Activated CD8-positive, alpha-beta memory T cell treated with anti-CD3 and anti-CD28 coated beads, Interleukin-2, amount 50 U/mL, for 1 hour (primary cell): ENCODE data around the gene PCDHB12.
"Not testable (repeated sequence)": the region's sequence is repeated elsewhere in the genome, so short reads cannot be mapped to it uniquely, and the experiment has no call there.

ENCODE experiments used
- DNase-seq: peaks from one replicate; pipeline ENCODE4 v3.0.0-alpha.2; 2020; ENCODE audit errors: extremely low read depth

Gene PCDHB12

GRCh38 chr5:141208478-141208877 lies at the start of gene PCDHB12:
TSS of gene PCDHB12 (plus strand) at chr5:141208719. CDS start at chr5:141208908, 189 bp downstream.
- DNase-seq: no peak

- no peak for DNase-seq
These were observed 35.9 kb upstream of the PCDHB12 start, which contains the start of gene PCDHB7 for GRCh38 chr5:141172381-141173204. TSS of gene PCDHB7 (plus strand) at chr5:141172644. CDS start at chr5:141172836, 192 bp downstream.

GRCh38 chr5:141174291-141175104 lies 34.0 kb upstream of the PCDHB12 start:
- DNase-seq: not testable (repeated sequence)

- DNase-seq: no peak
These were observed 32.6 kb upstream of the PCDHB12 start for GRCh38 chr5:141175933-141176332.

GRCh38 chr5:141177577-141178191 lies 30.8 kb upstream of the PCDHB12 start, which contains the start of gene PCDHB8:
TSS of gene PCDHB8 (plus strand) at chr5:141177790. CDS start at chr5:141178035, 245 bp downstream.
- not testable (repeated sequence) for DNase-seq

- DNase-seq: not testable (repeated sequence)
These were observed 29.1 kb upstream of the PCDHB12 start for GRCh38 chr5:141179371-141179770.

GRCh38 chr5:141179876-141180275 lies 28.6 kb upstream of the PCDHB12 start:
- not testable (repeated sequence) for DNase-seq

GRCh38 chr5:141180313-141180712 lies 28.2 kb upstream of the PCDHB12 start:
- DNase-seq: no peak

GRCh38 chr5:141182248-141182647 lies 26.3 kb upstream of the PCDHB12 start, which contains the start of gene PCDHB16:
TSS of gene PCDHB16 (plus strand) at chr5:141182387. CDS start at chr5:141182560, 173 bp downstream.
- DNase-seq: no peak

GRCh38 chr5:141184117-141184855 lies 24.2 kb upstream of the PCDHB12 start:
- not testable (repeated sequence) for DNase-seq

GRCh38 chr5:141186897-141187512 lies 21.5 kb upstream of the PCDHB12 start, which contains the start of gene PCDHB9:
TSS of gene PCDHB9 (plus strand) at chr5:141187161. CDS start at chr5:141187319, 158 bp downstream.
- no peak for DNase-seq

- DNase-seq: not testable (repeated sequence)
These were observed 19.8 kb upstream of the PCDHB12 start for GRCh38 chr5:141188682-141189081.

GRCh38 chr5:141189131-141189530 lies 19.4 kb upstream of the PCDHB12 start:
- DNase-seq: not testable (repeated sequence)

- no peak for DNase-seq
These were observed 16.3 kb upstream of the PCDHB12 start, which contains the start of gene PCDHB10 for GRCh38 chr5:141192110-141192725. TSS of gene PCDHB10 (plus strand) at chr5:141192353. CDS start at chr5:141192553, 200 bp downstream.

- DNase-seq: not testable (repeated sequence)
These were observed 14.2 kb upstream of the PCDHB12 start for GRCh38 chr5:141194332-141194731.

- DNase-seq: no peak
These were observed 12.2 kb upstream of the PCDHB12 start for GRCh38 chr5:141196363-141196762.

GRCh38 chr5:141199359-141200235 lies 8.9 kb upstream of the PCDHB12 start, which contains the start of gene PCDHB11:
TSS of gene PCDHB11 (plus strand) at chr5:141199627. CDS start at chr5:141199775, 148 bp downstream.
- DNase-seq: no peak

- DNase-seq: not testable (repeated sequence)
These were observed 7.4 kb upstream of the PCDHB12 start for GRCh38 chr5:141201126-141201525.

- DNase-seq: not testable (repeated sequence)
These were observed 6.9 kb upstream of the PCDHB12 start for GRCh38 chr5:141201646-141202045.
